Ishikawa (cell line): ENCODE measurements around the gene CDK6.

Source experiments
- CEBPB ChIP-seq: IDR thresholded peaks from 2 replicates; pipeline ENCODE4 v1.6.1; 2012
- RAD21 ChIP-seq: IDR thresholded peaks from 2 replicates; pipeline ENCODE4 v1.6.1; 2012; ENCODE audit warnings: low read depth
- TAF1 ChIP-seq: IDR thresholded peaks from 2 replicates; pipeline ENCODE4 v1.6.1; 2012; ENCODE audit warnings: low read depth, mild to moderate bottlenecking
- YY1 ChIP-seq: IDR thresholded peaks from 2 replicates; pipeline ENCODE4 v1.6.1; 2012; ENCODE audit warnings: low read depth
- ZBTB7A ChIP-seq: IDR thresholded peaks from 2 replicates; pipeline ENCODE4 v1.6.1; 2012; ENCODE audit warnings: low read depth
- TF ChIP-seq, protein P1 (sequence below): IDR thresholded peaks from 2 replicates; pipeline ENCODE4 v1.6.1; 2012; ENCODE audit warnings: low read depth, mild to moderate bottlenecking
- TF ChIP-seq, protein P2 (sequence below): IDR thresholded peaks from 2 replicates; pipeline ENCODE4 v1.6.1; 2012

DNA sequence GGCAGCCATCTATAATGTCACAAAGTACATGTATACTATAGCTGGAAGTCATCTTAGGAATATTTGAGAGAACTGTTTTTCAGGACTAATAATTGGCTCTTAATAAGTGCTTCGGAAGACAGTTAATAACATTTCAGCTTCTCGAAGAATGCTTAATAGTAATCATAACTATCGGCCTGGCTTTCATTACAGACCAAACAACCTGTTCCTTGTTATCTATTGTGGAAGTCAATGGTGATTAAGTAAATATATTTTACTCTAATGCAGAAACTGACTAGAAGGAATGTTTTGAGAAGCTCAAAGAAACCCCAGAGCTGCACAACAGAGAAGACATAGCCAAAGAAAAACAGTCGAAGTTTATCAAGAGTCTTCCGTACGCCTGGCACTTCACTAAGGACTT lies 139.4 kb downstream of the CDK6 start:
- TF ChIP-seq, protein P1, sequence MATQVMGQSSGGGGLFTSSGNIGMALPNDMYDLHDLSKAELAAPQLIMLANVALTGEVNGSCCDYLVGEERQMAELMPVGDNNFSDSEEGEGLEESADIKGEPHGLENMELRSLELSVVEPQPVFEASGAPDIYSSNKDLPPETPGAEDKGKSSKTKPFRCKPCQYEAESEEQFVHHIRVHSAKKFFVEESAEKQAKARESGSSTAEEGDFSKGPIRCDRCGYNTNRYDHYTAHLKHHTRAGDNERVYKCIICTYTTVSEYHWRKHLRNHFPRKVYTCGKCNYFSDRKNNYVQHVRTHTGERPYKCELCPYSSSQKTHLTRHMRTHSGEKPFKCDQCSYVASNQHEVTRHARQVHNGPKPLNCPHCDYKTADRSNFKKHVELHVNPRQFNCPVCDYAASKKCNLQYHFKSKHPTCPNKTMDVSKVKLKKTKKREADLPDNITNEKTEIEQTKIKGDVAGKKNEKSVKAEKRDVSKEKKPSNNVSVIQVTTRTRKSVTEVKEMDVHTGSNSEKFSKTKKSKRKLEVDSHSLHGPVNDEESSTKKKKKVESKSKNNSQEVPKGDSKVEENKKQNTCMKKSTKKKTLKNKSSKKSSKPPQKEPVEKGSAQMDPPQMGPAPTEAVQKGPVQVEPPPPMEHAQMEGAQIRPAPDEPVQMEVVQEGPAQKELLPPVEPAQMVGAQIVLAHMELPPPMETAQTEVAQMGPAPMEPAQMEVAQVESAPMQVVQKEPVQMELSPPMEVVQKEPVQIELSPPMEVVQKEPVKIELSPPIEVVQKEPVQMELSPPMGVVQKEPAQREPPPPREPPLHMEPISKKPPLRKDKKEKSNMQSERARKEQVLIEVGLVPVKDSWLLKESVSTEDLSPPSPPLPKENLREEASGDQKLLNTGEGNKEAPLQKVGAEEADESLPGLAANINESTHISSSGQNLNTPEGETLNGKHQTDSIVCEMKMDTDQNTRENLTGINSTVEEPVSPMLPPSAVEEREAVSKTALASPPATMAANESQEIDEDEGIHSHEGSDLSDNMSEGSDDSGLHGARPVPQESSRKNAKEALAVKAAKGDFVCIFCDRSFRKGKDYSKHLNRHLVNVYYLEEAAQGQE = no peak
- TF ChIP-seq YY1 (no peak), CEBPB (no peak), TAF1 (no peak), RAD21 (no peak), ZBTB7A (no peak)
- TF ChIP-seq, protein P2, sequence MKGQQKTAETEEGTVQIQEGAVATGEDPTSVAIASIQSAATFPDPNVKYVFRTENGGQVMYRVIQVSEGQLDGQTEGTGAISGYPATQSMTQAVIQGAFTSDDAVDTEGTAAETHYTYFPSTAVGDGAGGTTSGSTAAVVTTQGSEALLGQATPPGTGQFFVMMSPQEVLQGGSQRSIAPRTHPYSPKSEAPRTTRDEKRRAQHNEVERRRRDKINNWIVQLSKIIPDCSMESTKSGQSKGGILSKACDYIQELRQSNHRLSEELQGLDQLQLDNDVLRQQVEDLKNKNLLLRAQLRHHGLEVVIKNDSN = no peak
